Mesendoderm (in vitro differentiated cells): Measurements from ENCODE around the gene CH25H.

ENCODE experiments used
- DNase-seq: peaks from one replicate; pipeline ENCODE4 v3.0.0; 2013
- H2AK5ac ChIP-seq: 2 replicates; pipeline ENCODE4 v1.6.1; 2013; ENCODE audit warnings: low read length, inconsistent platforms
- H2BK120ac ChIP-seq: 2 replicates; pipeline ENCODE4 v1.6.1; 2013; ENCODE audit warnings: low read depth, mild to moderate bottlenecking, low read length, moderate library complexity, mixed read lengths
- H2BK15ac ChIP-seq: replicated peaks from 2 replicates; pipeline ENCODE4 v1.6.1; 2013; ENCODE audit warnings: low read depth, mild to moderate bottlenecking, moderate library complexity
- H2BK5ac ChIP-seq: 2 replicates; pipeline ENCODE4 v1.6.1; 2013; ENCODE audit warnings: low read length, inconsistent platforms
- H3K18ac ChIP-seq: 2 replicates; pipeline ENCODE4 v1.6.1; 2013; ENCODE audit warnings: mild to moderate bottlenecking, low read length, mixed read lengths
- H3K23ac ChIP-seq: one replicate; pipeline ENCODE4 v1.6.1; 2013; ENCODE audit warnings: low read length
- H3K27ac ChIP-seq: 2 replicates; pipeline ENCODE4 v1.5.1; 2013; ENCODE audit warnings: low read depth, mild to moderate bottlenecking, inconsistent platforms, low read length, moderate library complexity
- H3K27me3 ChIP-seq: 2 replicates; pipeline ENCODE4 v1.6.1; 2013; ENCODE audit warnings: low read length, control low read depth, mild to moderate bottlenecking, inconsistent platforms; ENCODE audit not compliant: insufficient read depth, poor library complexity
- H3K36me3 ChIP-seq: 2 replicates; pipeline ENCODE4 v1.6.1; 2013; ENCODE audit warnings: low read length, inconsistent platforms; ENCODE audit not compliant: control insufficient read depth, insufficient read depth
- H3K4ac ChIP-seq: one replicate; pipeline ENCODE4 v1.6.1; 2013; ENCODE audit warnings: low read depth, mild to moderate bottlenecking, low read length, moderate library complexity
- H3K4me1 ChIP-seq: 2 replicates; pipeline ENCODE4 v1.6.1; 2013; ENCODE audit warnings: low read depth, low read length, inconsistent platforms; ENCODE audit not compliant: control insufficient read depth
- H3K4me2 ChIP-seq: 2 replicates; pipeline ENCODE4 v1.6.1; 2013; ENCODE audit warnings: low read length
- H3K4me3 ChIP-seq: 2 replicates; pipeline ENCODE4 v1.5.1; 2013; ENCODE audit warnings: mild to moderate bottlenecking, low read length
- H3K56ac ChIP-seq: one replicate; pipeline ENCODE4 v1.6.1; 2013; ENCODE audit warnings: low read length
- H3K79me1 ChIP-seq: 2 replicates; pipeline ENCODE4 v1.6.1; 2013; ENCODE audit warnings: low read length, inconsistent platforms
- H3K79me2 ChIP-seq: 2 replicates; pipeline ENCODE4 v1.6.1; 2013; ENCODE audit warnings: mild to moderate bottlenecking, low read length; ENCODE audit not compliant: control insufficient read depth, insufficient read depth
- H3K9ac ChIP-seq: 2 replicates; pipeline ENCODE4 v1.6.1; 2013; ENCODE audit warnings: low read length, inconsistent platforms
- H4K5ac ChIP-seq: one replicate; pipeline ENCODE4 v1.6.1; 2013; ENCODE audit warnings: low read length
- H4K8ac ChIP-seq: one replicate; pipeline ENCODE4 v1.6.1; 2013; ENCODE audit warnings: low read depth, mild to moderate bottlenecking, control low read depth, low read length, moderate library complexity
- WGBS: extraction: QIAGEN DNeasy Blood & Tissue Kit; methylation state at CpG from one replicate; pipeline ENCODE4 v1.1.7; 2013; ENCODE audit warnings: low lambda C conversion rate, missing lambda C conversion rate; ENCODE audit not compliant: insufficient coverage; ENCODE audit errors: extremely low coverage; 5-methylcytosine and 5-hydroxymethylcytosine counted together

The CH25H gene

DNA sequence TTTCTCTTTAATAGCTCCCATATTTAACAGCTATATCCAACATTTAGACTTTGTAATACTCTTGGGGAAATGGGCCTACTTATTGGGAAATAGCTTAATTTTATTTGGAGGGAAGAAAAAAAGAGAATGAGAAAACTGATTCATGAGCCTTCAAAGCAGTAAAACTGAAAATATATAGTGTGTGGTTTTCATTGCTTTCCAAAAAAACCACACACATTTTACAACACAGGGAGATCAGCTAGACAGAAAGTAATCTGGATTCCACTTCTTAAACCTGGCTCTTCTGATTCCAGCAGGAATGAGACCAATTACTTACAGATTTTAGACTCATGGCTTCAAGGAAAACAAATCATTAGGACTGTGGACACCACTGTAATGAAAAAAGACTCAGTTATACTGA, 48.7 kb downstream of the CH25H start:
- Histone ChIP-seq H3K79me2 (no peaks in the 10 kb centered on the region), H2AK5ac (no peak overlapping the region), H3K56ac (no peak overlapping the region), H3K4me2 (no peak overlapping the region), H3K4ac (no peak overlapping the region), H3K9ac (no peak overlapping the region), H3K23ac (no peak overlapping the region), H3K4me1 (no peaks in the 10 kb centered on the region), H3K18ac (no peak overlapping the region), H3K4me3 (no peak overlapping the region), H4K5ac (no peak overlapping the region), H3K36me3 (no peaks in the 10 kb centered on the region), H3K27me3 (no peaks in the 10 kb centered on the region), H4K8ac (no peak overlapping the region), H2BK120ac (no peak overlapping the region), H3K27ac (no peak overlapping the region), H2BK5ac (no peak overlapping the region), H3K79me1 (no peaks in the 10 kb centered on the region), H2BK15ac (no peak overlapping the region)
- DNase-seq = no peak

DNA sequence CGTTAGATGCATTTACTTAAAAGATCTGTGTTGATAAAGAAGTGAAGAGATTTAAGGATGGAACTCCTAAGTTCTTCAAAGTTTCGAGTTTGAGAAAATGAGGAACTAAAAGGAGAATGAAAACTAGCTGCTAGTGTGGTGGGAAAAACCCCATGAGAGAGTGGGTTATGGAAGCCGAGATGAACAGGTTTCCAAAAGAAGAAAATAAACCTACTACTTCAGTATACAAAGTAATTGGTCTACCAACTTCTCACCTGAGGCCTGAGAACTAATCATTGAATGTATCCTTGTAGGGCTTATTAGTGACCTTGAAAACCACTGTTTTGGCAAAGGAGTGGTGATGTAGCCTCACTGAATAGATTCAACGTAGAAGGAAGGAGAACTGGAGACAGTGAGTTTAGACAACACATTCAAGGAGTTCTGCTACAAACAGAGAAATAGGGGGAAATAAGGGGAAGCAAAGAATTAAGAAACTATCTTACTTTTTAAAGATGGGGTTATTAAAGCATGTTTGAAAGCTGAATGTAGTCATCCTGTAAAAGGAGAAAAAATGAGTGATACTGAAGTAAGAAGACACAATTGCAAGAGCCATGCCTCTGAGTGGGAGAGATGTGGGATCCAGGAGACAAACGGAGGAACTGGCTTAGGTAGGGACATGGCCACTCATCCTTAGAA, 50.8 kb downstream of the CH25H start:
- H3K27me3 ChIP-seq = no peaks in the 10 kb centered on the region
- no peak for DNase-seq
- no peaks in the 10 kb centered on the region for H3K79me1 ChIP-seq
- no CpG with 5 or more reads among the region's 5 CpGs for WGBS
- no peak overlapping the region for H2BK15ac ChIP-seq
- no peak overlapping the region for H4K5ac ChIP-seq
- no peak overlapping the region for H3K23ac ChIP-seq
- no peak overlapping the region for H2AK5ac ChIP-seq
- H4K8ac ChIP-seq = no peak overlapping the region
- no peak overlapping the region for H3K56ac ChIP-seq
- H3K4ac ChIP-seq = no peak overlapping the region
- H2BK5ac ChIP-seq = no peak overlapping the region
- no peaks in the 10 kb centered on the region for H3K79me2 ChIP-seq
- H3K9ac ChIP-seq = no peak overlapping the region
- no peaks in the 10 kb centered on the region for H3K36me3 ChIP-seq
- no peak overlapping the region for H3K4me2 ChIP-seq
- no peaks in the 10 kb centered on the region for H3K4me1 ChIP-seq
- no peak overlapping the region for H2BK120ac ChIP-seq
- H3K4me3 ChIP-seq = no peak overlapping the region
- no peak overlapping the region for H3K18ac ChIP-seq
- H3K27ac ChIP-seq = no peak overlapping the region
